UCSD-AML1 (cell line): Measurements from ENCODE around the gene SRM.
"Not testable (repeated sequence)": the region's sequence is repeated elsewhere in the genome, so short reads cannot be mapped to it uniquely, and the experiment has no call there.

ENCODE experiments used
- DNase-seq: peaks from one replicate; lab custom pipeline; 2025; ENCODE audit not compliant: unreplicated experiment; lab: John Stamatoyannopoulos, UW

The SRM gene

DNA sequence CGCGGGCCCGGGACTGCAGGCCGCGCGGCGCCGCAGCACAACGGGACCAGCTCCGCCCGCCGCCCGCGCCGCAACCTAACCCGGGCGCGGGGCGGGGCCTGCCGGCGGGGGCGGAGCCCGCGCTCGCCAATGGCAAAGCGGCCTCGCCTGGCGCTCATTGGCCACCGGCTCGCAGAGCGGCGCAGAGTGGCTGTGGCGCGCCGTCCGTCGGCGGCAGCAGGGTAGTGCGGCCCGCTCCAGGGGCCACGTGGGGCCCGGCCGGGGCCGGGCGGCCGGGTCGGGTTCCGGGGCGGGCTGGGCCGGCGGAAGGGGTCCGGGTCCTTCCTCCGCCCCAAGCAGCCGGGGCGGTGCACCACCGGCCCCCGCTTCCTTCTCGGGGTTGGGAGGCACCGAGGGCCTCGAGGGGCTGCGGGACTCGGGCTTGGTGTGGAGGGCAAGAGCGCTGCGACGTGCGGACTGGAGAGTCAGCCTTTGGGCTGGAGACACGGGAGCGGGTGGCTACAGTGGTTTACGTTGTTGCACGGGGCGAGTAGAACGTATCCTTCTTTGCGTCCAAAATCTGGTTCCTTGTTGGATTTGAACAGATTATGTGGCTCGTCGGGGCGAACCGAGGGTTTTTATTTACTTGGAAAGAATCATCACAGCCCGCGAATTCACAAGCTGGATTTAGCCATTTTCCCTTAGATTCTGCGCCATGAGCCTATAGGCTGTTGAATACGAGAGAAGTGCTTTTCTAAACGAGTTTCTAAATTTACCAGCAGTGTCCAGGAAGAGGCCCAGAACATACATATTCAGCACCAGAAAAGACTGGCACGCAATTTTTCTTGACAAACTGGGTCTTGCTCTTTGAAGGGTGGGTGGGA, at the start of gene SRM:
SRM (minus strand) TSS at position 51 of the 863 bp plus-strand sequence. CDS start 75 bp downstream, outside the sequence.
- DNase-seq = peak; percentile 94

DNA sequence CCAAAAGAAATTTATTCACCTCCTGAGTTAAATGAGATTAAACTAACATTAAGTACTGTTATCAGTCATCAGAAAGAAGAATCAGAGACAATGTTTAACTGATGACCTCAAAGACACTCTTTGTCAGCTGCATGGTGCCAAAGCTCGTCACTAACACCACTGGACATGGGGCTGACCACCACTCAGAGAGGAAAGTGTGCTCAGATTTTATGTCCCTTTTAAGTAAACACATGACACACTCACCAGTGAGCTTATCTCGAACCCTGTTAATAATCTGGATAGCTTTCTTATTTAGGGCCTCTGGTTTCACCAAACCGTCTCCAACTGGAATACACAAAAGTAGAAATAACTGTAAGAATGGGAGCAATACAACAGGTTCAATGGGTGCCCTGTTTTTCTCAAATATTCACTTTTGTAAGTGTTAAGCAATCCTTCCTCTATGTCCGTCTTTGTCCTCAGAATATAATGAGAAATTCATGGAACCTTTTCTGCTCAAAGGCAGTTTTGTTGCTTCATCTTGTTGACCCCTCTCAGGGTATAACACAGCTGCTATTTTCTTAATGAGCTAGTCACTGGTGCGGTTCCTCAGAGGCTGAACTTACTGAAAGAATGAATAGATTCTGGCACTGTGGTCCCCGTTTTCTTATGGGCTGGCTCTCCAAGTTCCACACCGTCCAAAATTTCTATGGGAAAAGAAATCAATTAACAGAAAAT, 49.4 kb upstream of the SRM start:
- no peak for DNase-seq

DNA sequence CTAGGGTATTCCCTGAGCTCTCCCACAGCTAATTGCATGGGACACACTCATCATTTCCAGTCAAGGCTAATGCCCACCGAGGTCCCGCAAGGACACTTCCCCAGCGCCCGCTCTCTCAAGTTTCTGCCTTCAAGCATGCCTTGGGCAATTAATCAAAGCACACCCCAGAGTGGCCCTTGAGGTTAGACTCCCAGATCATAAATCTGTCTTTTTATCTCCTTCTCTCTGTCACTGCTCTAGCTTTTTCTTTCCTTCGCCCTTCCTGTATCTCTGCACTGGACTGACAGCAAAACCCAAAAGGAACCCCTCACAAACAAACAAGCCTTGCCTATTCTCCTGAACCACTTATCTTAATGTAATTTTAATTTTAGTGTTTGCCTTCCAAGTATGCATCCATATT, 47.8 kb upstream of the SRM start:
- no peak for DNase-seq

DNA sequence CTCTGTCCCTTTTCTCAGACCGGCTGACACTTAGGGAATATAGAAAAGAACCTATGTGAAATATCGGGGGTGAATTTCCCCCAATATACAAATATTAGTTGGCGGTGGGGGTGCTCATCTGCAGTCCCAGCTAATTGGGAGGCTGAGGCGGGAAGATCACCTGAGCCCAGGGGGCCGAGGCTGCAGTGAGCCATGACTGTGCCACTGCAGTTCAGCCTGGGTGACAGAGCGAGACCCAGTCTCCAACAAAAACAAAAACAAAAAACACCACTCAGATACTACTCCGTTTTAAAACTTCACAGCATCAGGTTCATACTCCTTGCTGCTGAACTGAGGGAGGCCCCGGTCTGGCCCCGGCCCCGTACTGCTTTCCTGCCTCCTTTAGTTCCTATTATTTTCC, 45.8 kb upstream of the SRM start:
- DNase-seq = no peak

DNA sequence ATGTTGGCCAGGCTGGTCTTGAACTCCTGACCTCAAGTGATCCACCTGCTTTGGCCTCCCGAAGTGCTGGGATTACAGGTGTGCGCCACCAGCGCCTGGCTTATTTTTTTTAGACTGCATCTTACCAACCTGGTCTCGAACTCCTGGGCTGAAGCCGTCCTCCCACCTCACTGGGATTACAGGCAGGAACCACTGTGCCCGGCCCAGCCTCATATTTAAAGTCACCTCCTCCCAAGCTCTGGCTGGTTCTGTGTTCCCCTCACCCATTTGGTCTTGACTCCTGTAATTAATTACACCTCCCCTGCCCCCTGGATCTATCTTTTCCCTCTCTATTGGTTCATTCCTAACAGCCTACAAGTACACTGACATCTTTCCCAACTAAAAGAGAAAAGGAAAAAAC, 41.5 kb upstream of the SRM start:
- DNase-seq = no peak

DNA sequence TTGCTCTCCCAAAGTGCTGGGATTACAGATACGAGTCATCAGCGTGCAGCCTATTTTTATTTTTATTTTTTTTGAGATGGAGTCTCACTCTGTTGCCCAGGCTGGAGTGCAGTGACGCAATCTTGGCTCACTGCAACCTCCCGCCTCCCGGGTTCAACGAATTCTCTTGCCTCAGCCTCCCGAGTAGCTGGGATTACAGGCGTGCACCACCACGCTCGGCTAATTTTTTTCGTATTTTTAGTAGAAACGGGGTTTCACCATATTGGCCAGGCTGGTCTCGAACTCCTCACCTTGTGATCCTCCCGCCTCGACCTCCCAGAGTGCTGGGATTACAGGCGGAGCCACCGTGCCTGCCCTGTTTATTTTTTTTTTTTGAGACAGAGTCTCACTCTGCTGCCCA, 41.0 kb upstream of the SRM start:
- not testable (repeated sequence) for DNase-seq

DNA sequence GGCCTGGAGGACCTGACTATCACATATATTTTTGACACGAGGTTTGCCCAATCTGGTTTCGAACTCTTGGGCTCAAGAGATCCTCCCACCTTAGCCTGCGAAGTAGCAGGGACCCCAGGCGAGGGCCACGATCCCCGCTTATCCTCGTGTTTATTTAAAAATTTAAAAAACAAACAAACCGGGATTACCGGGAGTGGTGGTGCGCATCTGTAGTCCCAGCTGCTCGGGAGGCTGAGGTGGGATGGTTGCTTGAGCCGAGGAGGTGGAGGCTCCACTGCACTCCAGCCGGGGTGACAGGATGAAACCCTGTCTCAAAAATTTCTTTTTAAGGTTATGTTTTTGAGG, 40.3 kb upstream of the SRM start:
- DNase-seq = no peak

DNA sequence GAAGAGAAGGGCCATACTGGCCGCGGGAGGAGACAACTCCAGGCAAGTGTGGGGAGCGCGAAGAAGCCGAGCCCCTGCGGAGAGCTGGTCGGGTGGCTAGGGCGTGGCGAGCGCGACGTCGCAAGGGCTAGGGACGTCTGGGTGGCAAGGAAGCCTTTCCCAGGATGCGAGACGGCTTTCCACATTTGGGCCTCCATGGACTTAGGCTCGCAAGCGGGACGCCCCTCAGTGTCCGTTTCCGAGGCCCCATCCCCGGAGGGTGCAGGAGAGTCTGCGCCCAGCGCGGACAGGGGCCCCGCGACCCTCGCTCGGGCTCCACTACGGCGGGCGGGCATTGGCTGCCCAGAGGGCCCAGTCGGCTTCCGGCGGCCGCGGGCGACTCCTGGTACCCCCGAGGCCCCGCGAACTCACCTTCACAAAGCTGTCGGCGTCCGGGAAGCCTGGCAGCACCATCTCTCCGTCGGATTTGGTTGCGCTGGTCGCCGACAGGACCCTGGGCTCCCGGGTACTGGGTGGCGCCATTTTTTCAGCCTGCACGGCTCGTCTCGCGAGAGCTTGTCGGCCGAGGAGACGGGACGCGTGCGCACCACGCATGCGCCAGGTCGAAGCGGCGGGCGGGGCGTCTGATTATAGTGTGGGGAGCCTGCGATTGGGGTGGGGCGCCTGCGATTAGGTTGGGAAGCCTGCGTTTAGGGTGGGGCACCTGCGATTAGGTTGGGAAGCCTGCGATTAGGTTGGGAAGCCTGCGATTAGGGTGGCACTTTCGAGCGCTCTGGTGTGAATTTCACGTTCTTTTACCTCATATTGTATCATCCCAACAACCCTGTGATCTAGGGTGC, 39.7 kb upstream of the SRM start, which contains the start of gene EXOSC10:
EXOSC10 (minus strand) TSS at position 560 of the 839 bp plus-strand sequence; CDS start at position 522, 38 bp downstream.
- DNase-seq = peak; percentile 90

DNA sequence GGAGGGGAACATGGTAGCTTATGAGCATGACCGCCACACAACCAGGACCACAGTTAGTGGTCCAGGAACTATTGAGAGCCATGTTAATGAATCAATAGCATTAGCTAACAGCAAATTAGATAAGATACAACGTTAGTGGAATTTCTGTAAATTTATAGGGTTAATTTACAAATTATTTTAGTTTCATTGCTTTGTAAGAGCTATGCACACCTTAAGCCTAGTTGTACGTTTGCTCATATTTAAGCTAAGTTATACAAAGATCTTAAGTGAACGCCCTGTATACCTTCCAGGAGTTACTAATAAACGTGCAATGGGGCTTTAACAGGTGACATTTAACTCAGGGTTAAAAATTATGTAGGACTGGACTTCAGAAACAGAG, 39.1 kb upstream of the SRM start:
- DNase-seq = no peak

DNA sequence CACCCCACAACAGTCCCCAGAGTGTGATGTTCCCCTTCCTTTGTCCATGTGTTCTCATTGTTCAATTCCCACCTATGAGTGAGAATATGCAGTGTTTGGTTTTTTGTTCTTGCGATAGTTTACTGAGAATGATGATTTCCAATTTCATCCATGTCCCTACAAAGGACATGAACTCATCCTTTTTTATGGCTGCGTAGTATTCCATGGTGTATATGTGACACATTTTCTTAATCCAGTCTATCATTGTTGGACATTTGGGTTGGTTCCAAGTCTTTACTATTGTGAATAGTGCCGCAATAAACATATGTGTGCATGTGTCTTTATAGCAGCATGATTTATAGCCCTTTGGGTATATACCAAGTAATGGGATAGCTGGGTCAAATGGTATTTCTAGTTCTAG, 24.0 kb upstream of the SRM start:
- not testable (repeated sequence) for DNase-seq

DNA sequence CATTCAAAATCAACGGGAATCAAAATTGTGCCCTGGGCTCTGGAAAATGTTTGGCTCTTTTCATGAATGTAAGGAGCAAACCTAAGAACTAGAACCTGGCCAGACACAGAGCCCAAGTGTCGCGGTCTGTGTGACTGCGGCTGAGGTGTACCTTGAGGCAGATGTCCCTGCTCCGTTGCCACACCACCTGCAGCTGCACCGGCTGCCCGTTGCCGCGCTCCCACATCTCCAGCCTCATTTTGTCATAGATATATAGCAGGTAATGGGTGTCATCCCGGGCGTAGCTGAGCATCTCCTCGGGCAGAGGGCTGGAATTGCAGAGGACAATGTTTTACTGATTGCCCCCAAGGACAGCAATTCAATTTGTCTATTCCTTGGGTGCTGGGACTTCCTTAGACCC, 21.1 kb upstream of the SRM start:
- no peak for DNase-seq

DNA sequence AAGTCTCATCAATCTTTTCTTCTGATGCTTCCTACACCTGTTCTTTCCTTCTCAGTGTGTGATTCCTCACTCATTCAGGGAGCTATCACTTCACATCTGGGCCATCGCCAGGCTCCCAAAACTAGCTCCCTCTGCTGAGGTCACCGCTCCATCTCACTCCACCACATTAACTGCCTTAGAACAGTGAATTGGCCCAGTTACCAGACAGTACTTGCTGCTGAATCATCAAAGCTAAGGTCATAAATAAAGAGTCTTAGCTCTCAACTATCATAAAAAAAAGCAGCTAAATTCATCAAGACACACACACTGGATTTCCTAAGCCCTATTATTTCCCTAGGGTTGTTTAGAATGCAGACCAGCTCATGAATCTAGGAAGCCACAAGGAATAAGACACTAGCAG, 18.8 kb upstream of the SRM start:
- no peak for DNase-seq

DNA sequence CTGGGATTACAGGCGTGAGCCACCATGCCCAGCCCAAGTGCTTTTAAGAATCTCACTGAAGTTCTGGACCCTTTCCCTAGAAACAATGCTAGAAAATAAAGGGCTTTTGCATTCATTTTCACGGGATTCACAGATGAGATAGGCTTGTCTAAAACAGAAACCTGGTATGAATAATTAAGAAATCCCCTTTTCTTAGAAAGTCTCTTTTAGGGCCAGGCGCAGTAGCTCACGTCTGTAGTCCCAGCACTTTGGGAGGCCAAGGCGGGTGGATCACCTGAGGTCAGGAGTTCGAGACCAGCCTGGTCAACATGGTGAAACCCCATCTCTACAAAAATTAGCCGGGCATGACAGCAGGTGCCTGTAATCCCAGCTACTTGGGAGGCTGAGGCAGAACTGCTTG, 13.6 kb upstream of the SRM start:
- DNase-seq = not testable (repeated sequence)

DNA sequence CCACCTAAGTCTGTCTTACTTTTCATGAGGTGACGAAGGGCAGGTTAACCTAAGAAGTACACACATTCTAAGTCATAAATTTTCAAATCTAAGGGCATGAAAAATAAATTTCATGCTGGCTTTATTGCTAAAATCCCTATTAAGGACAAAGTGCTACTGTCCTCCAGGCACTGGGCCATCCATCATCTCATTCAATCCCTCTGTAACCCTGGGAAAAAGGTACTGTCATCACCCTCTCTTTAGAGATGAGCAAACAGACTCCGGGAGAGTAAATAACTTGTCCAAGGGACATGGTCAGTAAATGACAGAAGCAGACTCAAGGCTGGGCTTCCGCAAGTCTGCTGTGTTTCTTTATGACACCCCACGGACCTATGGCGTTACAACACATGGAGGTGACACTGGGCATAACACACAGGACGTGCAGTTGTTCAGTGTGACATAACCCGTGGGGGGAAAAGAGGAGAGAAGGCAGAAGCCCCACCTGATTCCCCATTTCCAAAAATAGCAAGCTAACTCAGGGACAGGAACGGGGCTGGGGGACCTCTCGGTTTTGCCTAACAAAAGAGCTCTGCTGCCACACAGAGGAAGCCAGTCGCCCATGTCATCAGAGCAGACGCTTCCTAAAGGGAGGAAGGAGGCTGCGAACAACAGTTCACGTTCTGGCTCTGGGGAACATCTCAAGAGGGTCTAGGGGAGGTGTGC, 12.5 kb upstream of the SRM start:
- DNase-seq = no peak

DNA sequence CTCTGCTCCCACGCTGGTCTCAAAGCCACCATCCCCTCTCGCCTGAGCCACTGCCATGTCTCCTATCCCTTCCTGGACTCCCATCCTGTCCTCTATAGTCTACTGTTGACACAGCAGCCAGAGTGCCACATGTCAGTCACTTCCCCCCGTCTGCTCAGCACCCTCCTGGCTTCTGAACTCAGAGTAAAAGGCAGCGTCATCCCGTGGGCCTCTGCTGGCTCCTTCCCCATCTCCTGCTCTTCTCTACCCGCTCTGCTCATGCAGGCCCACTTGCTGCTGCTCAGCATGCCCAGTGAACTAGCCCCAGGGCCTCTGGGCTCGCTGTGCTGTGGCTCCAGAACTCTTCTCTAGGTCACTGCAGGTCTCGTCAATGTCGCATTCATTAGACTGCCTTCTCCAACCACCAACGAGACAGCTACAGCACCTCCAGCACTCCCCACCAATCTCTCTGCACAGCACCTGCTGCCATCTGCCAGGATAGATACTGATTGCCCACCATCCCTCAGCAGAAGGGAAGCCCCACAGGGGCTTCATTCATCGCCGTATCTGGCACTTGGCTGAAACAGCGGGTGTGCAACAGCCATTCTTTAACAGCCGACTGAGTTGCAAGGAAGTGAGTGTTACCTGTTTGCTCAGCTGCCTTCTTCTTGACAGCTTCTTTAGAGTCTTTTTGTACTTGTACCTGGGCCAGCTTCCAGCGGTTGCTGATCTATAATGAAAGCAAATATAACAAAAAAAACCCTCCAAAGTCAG, 11.8 kb upstream of the SRM start:
- DNase-seq = no peak

DNA sequence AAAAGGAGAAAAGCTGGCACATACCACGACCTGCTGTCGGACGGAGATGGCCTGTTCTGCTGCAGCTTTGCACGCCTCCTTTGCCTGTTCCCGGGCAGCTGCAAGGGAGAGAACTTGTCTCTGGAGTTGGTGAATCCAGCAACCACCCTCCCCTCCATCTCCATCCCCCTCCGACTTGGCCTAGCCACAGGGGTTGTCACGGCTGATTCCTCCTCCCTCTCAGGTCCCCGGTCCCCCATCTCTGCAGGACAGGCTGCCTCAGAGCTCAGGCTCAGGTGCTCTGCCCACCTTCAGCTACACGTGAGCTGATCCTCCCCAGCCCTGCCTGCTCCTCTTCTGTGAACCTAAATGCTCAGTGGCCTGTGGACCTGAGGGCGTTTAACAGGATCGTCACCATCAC, 11.1 kb upstream of the SRM start:
- no peak for DNase-seq

DNA sequence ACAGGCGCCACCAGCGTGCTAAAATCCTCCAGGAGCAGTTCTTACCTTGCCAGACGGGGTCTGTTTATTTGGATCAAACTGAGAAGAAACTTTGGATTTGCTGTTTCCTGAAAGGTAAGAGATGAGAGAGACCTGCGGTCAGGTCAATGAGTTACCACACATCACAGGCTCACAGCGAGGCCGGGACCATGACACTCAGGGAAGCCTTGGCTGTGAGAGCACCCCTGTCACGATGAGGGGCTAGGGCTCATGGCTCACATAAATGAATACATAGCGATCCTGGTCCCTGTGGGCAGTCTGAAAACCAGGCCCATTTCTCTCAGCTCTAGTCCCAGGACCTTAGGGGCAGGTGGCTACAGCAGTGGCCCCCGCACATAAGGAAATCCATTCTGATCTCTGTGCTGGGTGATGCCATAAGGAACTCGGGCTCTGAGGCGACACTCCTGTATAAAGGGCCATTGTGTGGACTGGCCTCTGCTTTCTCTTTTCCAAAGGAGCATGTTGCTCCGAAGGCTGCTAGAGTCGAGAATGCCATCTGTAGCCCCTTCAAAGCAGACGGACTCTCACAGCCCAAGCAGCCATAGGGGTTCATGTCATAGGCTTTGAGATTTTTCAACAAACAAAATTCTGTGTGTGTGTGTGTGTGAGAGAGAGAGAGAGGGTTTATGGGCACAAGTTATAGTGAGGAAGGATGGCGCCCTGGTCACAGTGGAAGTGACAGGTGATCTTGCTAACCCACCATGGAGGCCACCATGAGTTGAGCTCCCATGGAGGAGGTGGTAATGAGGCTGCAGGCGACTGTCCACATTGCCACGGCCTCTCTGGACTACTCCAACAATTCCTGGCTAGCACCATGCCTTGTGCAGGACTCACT, 9.0 kb upstream of the SRM start:
- no peak for DNase-seq

DNA sequence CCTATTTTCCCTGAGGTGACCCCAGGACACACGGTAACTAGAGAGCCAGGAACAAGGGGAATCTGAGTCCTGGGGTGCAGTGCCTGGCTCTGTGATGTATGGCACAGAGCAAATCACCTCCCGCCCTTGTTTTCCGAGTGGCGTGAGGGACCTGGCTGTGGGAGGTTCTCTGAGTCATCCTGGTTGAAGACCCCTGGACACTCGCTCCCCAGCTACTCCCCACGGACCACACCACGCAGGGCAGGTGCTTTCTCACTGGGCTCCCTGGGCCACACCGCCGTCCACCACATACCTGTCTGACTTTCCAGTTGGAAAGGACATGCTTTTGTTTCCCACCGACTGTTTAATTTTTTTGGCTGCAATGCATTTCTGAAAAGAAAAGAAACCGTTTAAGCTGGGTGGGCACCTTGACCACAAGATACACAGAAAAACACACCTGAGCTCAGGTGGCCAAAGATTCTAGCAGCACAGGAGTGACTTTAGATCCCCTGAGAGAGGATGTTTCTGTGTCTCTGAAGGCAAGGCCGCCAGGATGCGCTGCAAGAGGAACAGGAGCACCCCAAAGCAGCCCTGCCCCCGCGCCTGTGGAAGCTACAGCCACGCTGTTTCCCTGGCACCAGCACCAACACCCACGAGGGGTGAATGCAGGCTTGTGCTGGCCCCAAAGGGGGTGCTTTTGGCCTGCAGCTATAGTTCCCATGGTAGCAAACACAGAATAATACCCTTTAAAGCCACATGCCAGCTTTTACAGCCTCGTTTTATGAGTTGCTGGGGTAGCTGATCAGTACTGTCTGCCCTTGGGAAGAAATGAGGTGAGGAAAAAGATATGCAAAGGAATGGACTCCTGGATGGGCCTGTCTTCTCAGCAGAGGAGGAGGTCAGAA, 8.1 kb upstream of the SRM start:
- DNase-seq = no peak
